B cell (primary cell): ENCODE results near the gene RPH3AL. TPM values are rescaled to one million over a fixed set of nuclear protein-coding genes. Genes with fewer than 3 reads are reported as not detected.

ENCODE experiments used
- ATAC-seq: fragments of 200-7000 bp; cut with Tn5 transposase; one replicate; pipeline ENCODE4 v1.10.0; 2021; ENCODE audit warnings: low read depth, mild to moderate bottlenecking, moderate number of reproducible peaks, moderate library complexity
- CTCF ChIA-PET: fragments of 350-600 bp; sonication (Branson Sonifier 250); formaldehyde crosslinking; loops from one replicate; lab custom pipeline; 2021; ENCODE audit warnings: antibody characterized with exemption, inconsistent platforms; lab: Charles Lee
- POLR2A ChIA-PET: fragments of 350-600 bp; sonication (Branson Sonifier 250); formaldehyde crosslinking; loops from one replicate; lab custom pipeline; 2021; ENCODE audit warnings: antibody characterized with exemption; lab: Charles Lee
- DNase-seq: peaks from one replicate; pipeline ENCODE4 v3.0.0; 2013
- H2AFZ ChIP-seq: 2 replicates; pipeline ENCODE4 v1.6.1; 2012; ENCODE audit warnings: mild to moderate bottlenecking, low read depth, low read length; ENCODE audit not compliant: insufficient read depth, poor library complexity, severe bottlenecking
- H3K27ac ChIP-seq, 2 donors: 1 replicate in 1 of 2; 2 replicates in 1 of 2; pipeline ENCODE4 v1.5.1; 2012 to 2013; ENCODE audit warnings: low read length in 2 of 2, mild to moderate bottlenecking in 2 of 2, moderate library complexity in 1 of 2
- H3K27me3 ChIP-seq, 4 experiments: fragments of 200-600 bp in 1 of 4; sonication (generic) in 1 of 4; replicated peaks in 1 of 4; 1 replicate in 2 of 4; 2 replicates in 2 of 4; pipeline versions ENCODE4 v1.6.1 to v1.7.0; 2013 to 2016; ENCODE audit warnings: low read length in 3 of 4, mild to moderate bottlenecking in 2 of 4, mixed read lengths in 1 of 4, moderate library complexity in 1 of 4; ENCODE audit not compliant: insufficient read depth in 4 of 4, control insufficient read depth in 3 of 4; ENCODE audit errors: control extremely low read depth in 1 of 4
- H3K36me3 ChIP-seq, 2 experiments: replicated peaks in 1 of 2; 1 replicate in 1 of 2; 2 replicates in 1 of 2; pipeline versions ENCODE4 v1.6.1 to v1.7.1; 2013; ENCODE audit warnings: low read length in 1 of 2; ENCODE audit not compliant: insufficient read depth in 2 of 2, control insufficient read depth in 1 of 2; ENCODE audit errors: control extremely low read depth in 1 of 2, extremely low read depth in 1 of 2
- H3K4me1 ChIP-seq, 2 donors: fragments of 200-600 bp in 1 of 2; sonication (generic) in 1 of 2; 1 replicate in 1 of 2; 2 replicates in 1 of 2; pipeline versions ENCODE4 v1.5.1 to v1.6.1; 2013 to 2017; ENCODE audit warnings: low read length in 2 of 2; ENCODE audit not compliant: control insufficient read depth in 2 of 2, insufficient read depth in 2 of 2
- H3K4me2 ChIP-seq: replicated peaks from 2 replicates; pipeline ENCODE3; 2012; ENCODE audit warnings: mild to moderate bottlenecking, low read depth, low read length; ENCODE audit not compliant: poor library complexity, severe bottlenecking
- H3K4me3 ChIP-seq, 5 experiments: fragments of 200-600 bp in 1 of 5; sonication (generic) in 1 of 5; 1 replicate in 3 of 5; 2 replicates in 2 of 5; pipeline versions ENCODE4 v1.5.1 to v1.7.0; 2011 to 2016; ENCODE audit warnings: low read length in 4 of 5, mild to moderate bottlenecking in 4 of 5, low read depth in 2 of 5, control low read depth in 1 of 5, moderate library complexity in 1 of 5; ENCODE audit not compliant: insufficient read depth in 1 of 5; ENCODE audit errors: control extremely low read depth in 1 of 5, extremely low read depth in 1 of 5
- H3K79me2 ChIP-seq: fragments of 200-600 bp; sonication (generic); one replicate; pipeline ENCODE4 v1.6.0; 2016; ENCODE audit warnings: low read length; ENCODE audit not compliant: control insufficient read depth, insufficient read depth
- H3K9ac ChIP-seq: fragments of 200-600 bp; sonication (generic); 2 replicates; pipeline ENCODE4 v1.6.1; 2017; ENCODE audit warnings: mild to moderate bottlenecking, low read length, moderate library complexity
- H3K9me3 ChIP-seq, 3 donors: one replicate each; pipeline versions ENCODE4 v1.6.1 to v1.7.1; 2013; ENCODE audit warnings: low read length in 2 of 3; ENCODE audit not compliant: control insufficient read depth in 2 of 3, insufficient read depth in 1 of 3; ENCODE audit errors: control extremely low read depth in 1 of 3
- H4K20me1 ChIP-seq: 2 replicates; pipeline ENCODE4 v1.6.0; 2012; ENCODE audit warnings: mild to moderate bottlenecking, low read length; ENCODE audit not compliant: insufficient read depth, control insufficient read depth, poor library complexity, severe bottlenecking
- H3K27ac Mint-ChIP-seq: one replicate; pipeline ENCODE4 v1.8.0; 2021; ENCODE audit warnings: mixed read lengths
- H3K27me3 Mint-ChIP-seq: one replicate; pipeline ENCODE4 v1.8.0; 2021; ENCODE audit warnings: mixed read lengths
- H3K4me1 Mint-ChIP-seq: one replicate; pipeline ENCODE4 v1.8.0; 2021; ENCODE audit warnings: mixed read lengths
- H3K4me3 Mint-ChIP-seq: one replicate; pipeline ENCODE4 v1.8.0; 2021; ENCODE audit warnings: mixed read lengths
- H3K9me3 Mint-ChIP-seq: one replicate; pipeline ENCODE4 v1.8.0; 2022; ENCODE audit warnings: mixed read lengths; ENCODE audit not compliant: insufficient read depth
- CTCF ChIP-seq: fragments of 200-600 bp; IDR thresholded peaks from one replicate; pipeline ENCODE4 v1.8.0; 2022; ENCODE audit warnings: antibody characterized with exemption, mild to moderate bottlenecking
- EZH2 ChIP-seq: IDR thresholded peaks from 2 replicates; pipeline ENCODE4 v1.6.1; 2012; ENCODE audit warnings: borderline replicate concordance, low read depth, mild to moderate bottlenecking, moderate library complexity, low read length; ENCODE audit not compliant: insufficient read depth, poor library complexity, severe bottlenecking
- whole genome bisulfite sequencing: methylation state at CpG from one replicate; pipeline ENCODE4 v1.1.5; 2013; ENCODE audit warnings: missing lambda C conversion rate; ENCODE audit not compliant: insufficient coverage; 5-methylcytosine and 5-hydroxymethylcytosine counted together
- intact Hi-C: fragments of 100-400 bp; cut with micrococcal nuclease; formaldehyde crosslinking; loops from one replicate; pipeline ENCODE4 v1.10.0; 2022
- polyA plus RNA-seq: library from polyadenylated mRNA; depleted of rRNA; stranded (reverse); fragments of >200 nt; gene quantifications from 2 replicates; pipeline ENCODE4 v1.2.3, GENCODE V29; 2012
- total RNA-seq, 2 donors: library from RNA; stranded (reverse); fragments of 120-200 nt in 1 of 2; gene quantifications; 1 replicate in 1 of 2; 2 replicates in 1 of 2; pipeline versions ENCODE4 v1.2.3 to v1.2.4, GENCODE V29; 2013 to 2022

The RPH3AL gene
- total and polyA plus RNA-seq, 2 donors (not counting 1 experiment from before 2014, with no cell fraction given): 10.8 to 13.3 TPM

GRCh38 chr17:391850-392249 is 39.2 kb upstream of the RPH3AL start:
- POLR2A ChIA-PET: no interaction called here
- Histone ChIP-seq H3K9me3 (peaks cover 0 to 6% (median 0%) of the 10 kb centered on the region in 3 donors), H3K9ac (no peak overlapping the region), H3K36me3 (no peaks in the 10 kb centered on the region), H4K20me1 (no peaks in the 10 kb centered on the region), H3K79me2 (no peaks in the 10 kb centered on the region), H3K4me3 (no peak overlapping the region), H3K27me3 (peaks cover 0 to 11% (median 0%) of the 10 kb centered on the region in 4 experiments), H2AFZ (no peak overlapping the region), H3K4me1 (peaks cover 0 to under 1% of the 10 kb centered on the region in 2 donors), H3K4me2 (no peak overlapping the region), H3K27ac (no peak overlapping the region)
- intact Hi-C loops: no loop called here
- DNase-seq: no peak
- no peaks in the 10 kb centered on the region for H3K9me3 Mint-ChIP-seq
- no peak for ATAC-seq
- WGBS: 97% methylated on average over 5 of the region's 11 CpGs
- H3K27me3 Mint-ChIP-seq: peaks cover 14% of the 10 kb centered on the region
- CTCF ChIA-PET: interaction anchor here (0.7 kb wide), 1 partner anchor 27 kb away, joined by 3 read pairs; no protein-coding TSS in a partner anchor
- peaks cover 3% of the 10 kb centered on the region for H3K4me1 Mint-ChIP-seq
- no peak overlapping the region for H3K4me3 Mint-ChIP-seq
- TF ChIP-seq CTCF (no peak), EZH2 (no peak)
- no peak overlapping the region for H3K27ac Mint-ChIP-seq

- no peak overlapping the region for H3K4me3 ChIP-seq
- no peak overlapping the region for H3K9ac ChIP-seq
- Mint-ChIP-seq H3K27me3 (peaks cover 19% of the 10 kb centered on the region), H3K4me1 (peaks cover 9% of the 10 kb centered on the region), H3K9me3 (no peaks in the 10 kb centered on the region), H3K4me3 (no peak overlapping the region), H3K27ac (no peak overlapping the region)
- no peak overlapping the region for H3K4me2 ChIP-seq
- H3K36me3 ChIP-seq: no peaks in the 10 kb centered on the region
- H2AFZ ChIP-seq: no peak overlapping the region
- DNase-seq: no peak
- H3K9me3 ChIP-seq: peaks cover 0 to 6% (median 0%) of the 10 kb centered on the region in 3 donors
- no peak for ATAC-seq
- intact Hi-C loops: no loop called here
- TF ChIP-seq EZH2 (no peak), CTCF (no peak)
- H4K20me1 ChIP-seq: no peaks in the 10 kb centered on the region
- 95% methylated on average over 7 of the region's 12 CpGs for WGBS
- H3K4me1 ChIP-seq: peaks cover 10 to 11% of the 10 kb centered on the region in 2 donors
- no peaks in the 10 kb centered on the region for H3K79me2 ChIP-seq
- H3K27me3 ChIP-seq: peaks cover 0 to 19% (median 2%) of the 10 kb centered on the region in 4 experiments
- ChIA-PET POLR2A (no interaction called here), CTCF (no interaction called here)
- H3K27ac ChIP-seq: no peak overlapping the region
These were observed 37.4 kb upstream of the RPH3AL start for GRCh38 chr17:390025-390424.
